OCI-LY1 (cell line): ENCODE measurements around the gene RGS21.

Source experiments
- H2AFZ ChIP-seq: fragments of 200-600 bp; sonication (generic), shearing (Covaris generic); 2 replicates; pipeline ENCODE4 v1.6.0; 2014; ENCODE audit warnings: antibody characterized with exemption, mild to moderate bottlenecking, low read length
- H3F3A ChIP-seq: fragments of 200-600 bp; sonication (generic), shearing (Covaris generic); 2 replicates; pipeline ENCODE4 v1.6.0; 2014; ENCODE audit warnings: mild to moderate bottlenecking, antibody characterized with exemption, low read length, moderate library complexity; ENCODE audit not compliant: insufficient read depth
- H3K27ac ChIP-seq: fragments of 200-600 bp; sonication (generic); 2 replicates; pipeline ENCODE4 v1.5.1; 2014; ENCODE audit warnings: low read length, mixed run types, mild to moderate bottlenecking, low read depth; ENCODE audit not compliant: poor library complexity, severe bottlenecking
- H3K27me3 ChIP-seq: fragments of 200-600 bp; sonication (generic); 2 replicates; pipeline ENCODE4 v1.6.0; 2014; ENCODE audit warnings: antibody characterized with exemption, mild to moderate bottlenecking, low read length, moderate library complexity; ENCODE audit not compliant: insufficient read depth
- H3K36me3 ChIP-seq: fragments of 200-600 bp; sonication (generic); 2 replicates; pipeline ENCODE4 v1.6.1; 2014; ENCODE audit warnings: mild to moderate bottlenecking, antibody characterized with exemption, low read length, moderate library complexity, mixed read lengths; ENCODE audit not compliant: insufficient read depth
- H3K4me1 ChIP-seq: fragments of 200-600 bp; sonication (generic); 2 replicates; pipeline ENCODE4 v1.5.1; 2014; ENCODE audit warnings: mild to moderate bottlenecking, low read length, moderate library complexity; ENCODE audit not compliant: insufficient read depth, severe bottlenecking
- H3K4me2 ChIP-seq: fragments of 200-600 bp; sonication (generic), shearing (Covaris generic); 2 replicates; pipeline ENCODE4 v1.6.1; 2014; ENCODE audit warnings: low read length
- H3K4me3 ChIP-seq: fragments of 200-600 bp; sonication (generic); 2 replicates; pipeline ENCODE4 v1.5.1; 2014; ENCODE audit warnings: low read length, low read depth, mild to moderate bottlenecking, mixed read lengths; ENCODE audit not compliant: poor library complexity, severe bottlenecking
- H3K79me2 ChIP-seq: fragments of 200-600 bp; shearing (Covaris generic); 2 replicates; pipeline ENCODE4 v1.6.1; 2016; ENCODE audit warnings: mixed run types, low read length, mixed read lengths; ENCODE audit not compliant: insufficient read depth
- H3K9ac ChIP-seq: fragments of 200-600 bp; sonication (generic), shearing (Covaris generic); 2 replicates; pipeline ENCODE4 v1.6.1; 2014; ENCODE audit warnings: mild to moderate bottlenecking, low read length, mixed read lengths
- H3K9me2 ChIP-seq: fragments of 200-600 bp; sonication (generic), shearing (Covaris generic); 2 replicates; pipeline ENCODE4 v1.6.1; 2014; ENCODE audit warnings: low read depth, mild to moderate bottlenecking, low read length, mixed read lengths
- H3K9me3 ChIP-seq: fragments of 200-600 bp; shearing (Covaris generic); 2 replicates; pipeline ENCODE4 v1.6.1; 2014; ENCODE audit warnings: low read length, mixed read lengths
- H4K20me1 ChIP-seq: fragments of 200-600 bp; sonication (generic), shearing (Covaris generic); 2 replicates; pipeline ENCODE4 v1.6.0; 2016; ENCODE audit warnings: mild to moderate bottlenecking, low read length; ENCODE audit not compliant: insufficient read depth
- EZH2 ChIP-seq: fragments of 200-600 bp; sonication (generic), shearing (Covaris generic); IDR thresholded peaks from 2 replicates; pipeline ENCODE4 v1.8.0; 2017; ENCODE audit warnings: borderline replicate concordance, mixed run types, mild to moderate bottlenecking, antibody characterized with exemption, low read length, moderate library complexity, mixed read lengths
- TF ChIP-seq, protein P1 (sequence below): fragments of 200-600 bp; sonication (generic), shearing (Covaris generic); IDR thresholded peaks from 2 replicates; pipeline ENCODE4 v1.5.1; 2017; ENCODE audit warnings: mild to moderate bottlenecking, antibody characterized with exemption, low read length, moderate library complexity, mixed read lengths

RGS21 gene

DNA sequence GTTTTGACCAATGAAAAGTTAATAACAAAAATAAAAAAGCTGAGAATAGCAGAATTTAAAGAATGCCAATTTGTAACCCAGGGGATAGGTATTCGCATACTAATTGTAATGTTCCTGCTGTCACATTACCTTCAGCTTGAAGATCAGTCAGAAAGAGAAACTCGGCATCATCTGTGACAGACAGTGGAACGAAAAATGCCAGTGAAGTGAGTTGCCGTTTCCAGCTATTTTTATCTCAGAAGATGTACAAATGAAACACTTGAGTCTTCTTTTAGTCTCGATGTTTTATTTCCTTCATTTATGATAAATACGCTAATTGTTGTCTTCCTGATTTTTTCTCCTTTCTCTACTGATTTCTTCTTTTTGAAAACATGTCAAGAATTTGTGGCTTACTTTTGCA is 26.1 kb downstream of the RGS21 start:
- H2AFZ ChIP-seq: no peak overlapping the region
- H3K27ac ChIP-seq: no peak overlapping the region
- no peaks in the 10 kb centered on the region for H4K20me1 ChIP-seq
- H3K9ac ChIP-seq: no peak overlapping the region
- no peaks in the 10 kb centered on the region; the same call in 1 of the 2 replicates for H3K9me2 ChIP-seq
- H3K4me2 ChIP-seq: no peak overlapping the region
- H3K9me3 ChIP-seq: no peaks in the 10 kb centered on the region
- no peaks in the 10 kb centered on the region for H3K4me1 ChIP-seq
- no peaks in the 10 kb centered on the region for H3K27me3 ChIP-seq
- no peaks in the 10 kb centered on the region for H3F3A ChIP-seq
- TF ChIP-seq EZH2: no peak
- TF ChIP-seq, protein P1, sequence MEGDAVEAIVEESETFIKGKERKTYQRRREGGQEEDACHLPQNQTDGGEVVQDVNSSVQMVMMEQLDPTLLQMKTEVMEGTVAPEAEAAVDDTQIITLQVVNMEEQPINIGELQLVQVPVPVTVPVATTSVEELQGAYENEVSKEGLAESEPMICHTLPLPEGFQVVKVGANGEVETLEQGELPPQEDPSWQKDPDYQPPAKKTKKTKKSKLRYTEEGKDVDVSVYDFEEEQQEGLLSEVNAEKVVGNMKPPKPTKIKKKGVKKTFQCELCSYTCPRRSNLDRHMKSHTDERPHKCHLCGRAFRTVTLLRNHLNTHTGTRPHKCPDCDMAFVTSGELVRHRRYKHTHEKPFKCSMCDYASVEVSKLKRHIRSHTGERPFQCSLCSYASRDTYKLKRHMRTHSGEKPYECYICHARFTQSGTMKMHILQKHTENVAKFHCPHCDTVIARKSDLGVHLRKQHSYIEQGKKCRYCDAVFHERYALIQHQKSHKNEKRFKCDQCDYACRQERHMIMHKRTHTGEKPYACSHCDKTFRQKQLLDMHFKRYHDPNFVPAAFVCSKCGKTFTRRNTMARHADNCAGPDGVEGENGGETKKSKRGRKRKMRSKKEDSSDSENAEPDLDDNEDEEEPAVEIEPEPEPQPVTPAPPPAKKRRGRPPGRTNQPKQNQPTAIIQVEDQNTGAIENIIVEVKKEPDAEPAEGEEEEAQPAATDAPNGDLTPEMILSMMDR: no peak
- H3K4me3 ChIP-seq: no peak overlapping the region
- H3K36me3 ChIP-seq: no peaks in the 10 kb centered on the region
- no peaks in the 10 kb centered on the region for H3K79me2 ChIP-seq

DNA sequence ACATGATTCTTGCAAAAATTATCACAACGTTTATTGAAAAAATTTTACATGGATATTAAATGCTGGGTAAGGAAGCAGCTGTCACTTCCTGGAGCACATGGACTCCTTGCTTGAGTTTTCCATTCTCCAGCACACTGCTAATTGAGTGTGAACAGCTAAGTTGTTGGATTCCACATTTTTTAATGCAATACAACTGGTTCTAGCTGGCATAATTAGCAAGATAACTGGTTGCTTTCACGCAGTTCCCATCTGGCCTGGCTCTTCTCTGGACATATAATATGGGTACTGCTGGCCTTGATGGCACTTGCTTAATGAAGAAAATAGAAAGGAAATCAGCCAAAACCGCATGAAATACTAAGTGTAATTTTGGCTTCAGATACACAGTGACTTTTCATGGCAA is 26.6 kb downstream of the RGS21 start:
- Histone ChIP-seq H2AFZ (no peak overlapping the region), H3F3A (no peaks in the 10 kb centered on the region), H3K4me1 (no peaks in the 10 kb centered on the region), H3K9ac (no peak overlapping the region), H4K20me1 (no peaks in the 10 kb centered on the region), H3K27ac (no peak overlapping the region), H3K4me2 (no peak overlapping the region), H3K27me3 (no peaks in the 10 kb centered on the region), H3K9me2 (no peaks in the 10 kb centered on the region; the same call in 1 of the 2 replicates), H3K79me2 (no peaks in the 10 kb centered on the region), H3K4me3 (no peak overlapping the region), H3K9me3 (no peaks in the 10 kb centered on the region), H3K36me3 (no peaks in the 10 kb centered on the region)
- TF ChIP-seq EZH2: no peak
- TF ChIP-seq, protein P1: no peak

DNA sequence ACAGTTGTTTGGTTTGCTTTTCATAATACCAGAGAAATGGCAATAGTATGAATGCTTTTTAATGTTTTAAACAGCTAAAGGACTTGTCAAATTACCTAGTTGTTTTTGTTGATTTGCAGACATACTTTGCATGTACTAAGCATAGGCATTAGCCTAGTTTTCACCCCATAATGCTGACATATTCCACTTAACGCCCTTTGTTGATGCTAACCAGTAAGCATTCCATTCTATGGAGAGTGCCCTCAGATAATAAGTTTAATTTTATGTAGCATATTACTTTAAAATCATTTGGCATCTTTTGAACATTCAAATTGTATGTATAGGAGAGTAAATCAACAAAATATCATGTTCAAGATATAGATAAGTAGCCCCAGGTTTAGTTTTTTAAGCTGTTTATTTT is 32.5 kb downstream of the RGS21 start:
- Histone ChIP-seq H3K4me3 (no peak overlapping the region), H2AFZ (no peak overlapping the region), H3K36me3 (no peaks in the 10 kb centered on the region), H3K9ac (no peak overlapping the region), H3F3A (no peaks in the 10 kb centered on the region), H3K4me1 (no peaks in the 10 kb centered on the region), H3K4me2 (no peak overlapping the region), H3K27ac (no peak overlapping the region), H3K9me2 (no peaks in the 10 kb centered on the region), H3K9me3 (no peaks in the 10 kb centered on the region), H3K27me3 (no peaks in the 10 kb centered on the region), H3K79me2 (no peaks in the 10 kb centered on the region), H4K20me1 (no peaks in the 10 kb centered on the region)
- TF ChIP-seq, protein P1: no peak
- no peak for TF ChIP-seq EZH2
